HepG2 (cell line): ENCODE results near the gene E2F1. TPM values are rescaled to one million over a fixed set of nuclear protein-coding genes. Genes with fewer than 3 reads are reported as not detected.

ENCODE experiments used
- POLR2A ChIP-seq, 2 experiments: IDR thresholded peaks; 2 replicates each; pipeline ENCODE4 v1.6.1; 2011; ENCODE audit warnings: low read depth in 2 of 2, low read length in 2 of 2, mild to moderate bottlenecking in 1 of 2, moderate library complexity in 1 of 2; ENCODE audit not compliant: insufficient read depth in 1 of 2
- REL ChIP-seq: sonication (generic); formaldehyde crosslinking; conservative IDR thresholded peaks from 2 replicates; pipeline ENCODE4 v1.8.0; 2022; ENCODE audit warnings: mild to moderate bottlenecking, missing genetic modification reagents, moderate library complexity
- RFX1 ChIP-seq: fragments of 450-650 bp; IDR thresholded peaks from 2 replicates; pipeline ENCODE4 v1.6.1; 2017
- SIX1 ChIP-seq: sonication (generic); formaldehyde crosslinking; IDR thresholded peaks from 2 replicates; pipeline ENCODE4 v1.4.0; 2020; ENCODE audit warnings: missing genetic modification reagents, borderline replicate concordance
- SMYD3 ChIP-seq: sonication (generic); formaldehyde crosslinking; IDR thresholded peaks from 2 replicates; pipeline ENCODE4 v1.8.1; 2023; ENCODE audit warnings: mild to moderate bottlenecking, missing genetic modification reagents
- SP5 ChIP-seq: IDR thresholded peaks from 2 replicates; pipeline ENCODE4 v1.6.1; 2016; ENCODE audit warnings: low read depth, borderline replicate concordance
- ZBTB3 ChIP-seq: sonication (generic); formaldehyde crosslinking; IDR thresholded peaks from 2 replicates; pipeline ENCODE4 v1.4.0; 2020; ENCODE audit warnings: low read depth, mild to moderate bottlenecking, moderate library complexity, missing genetic modification reagents, borderline replicate concordance
- ZEB1 ChIP-seq: IDR thresholded peaks from 2 replicates; pipeline ENCODE4 v1.6.1; 2012; ENCODE audit warnings: mild to moderate bottlenecking, low read depth, inconsistent platforms; ENCODE audit not compliant: insufficient replicate concordance
- ZNF124 ChIP-seq: sonication (generic); formaldehyde crosslinking; IDR thresholded peaks from 2 replicates; pipeline ENCODE4 v1.4.0; 2020; ENCODE audit warnings: missing genetic modification reagents
- ZNF350 ChIP-seq: sonication (generic); formaldehyde crosslinking; IDR thresholded peaks from 2 replicates; pipeline ENCODE4 v1.4.0; 2020; ENCODE audit warnings: mild to moderate bottlenecking, low read depth, missing genetic modification reagents, borderline replicate concordance
- ZNF501 ChIP-seq: sonication (generic); formaldehyde crosslinking; IDR thresholded peaks from 2 replicates; pipeline ENCODE4 v1.5.1; 2020; ENCODE audit warnings: mild to moderate bottlenecking, moderate library complexity, missing genetic modification reagents
- ZNF556 ChIP-seq: sonication (generic); formaldehyde crosslinking; IDR thresholded peaks from 2 replicates; pipeline ENCODE4 v1.4.0; 2020; ENCODE audit warnings: mild to moderate bottlenecking, missing genetic modification reagents, borderline replicate concordance
- ZNF567 ChIP-seq: sonication (generic); formaldehyde crosslinking; IDR thresholded peaks from 2 replicates; pipeline ENCODE4 v1.8.1; 2023; ENCODE audit warnings: mild to moderate bottlenecking, missing genetic modification reagents, borderline replicate concordance
- ZNF766 ChIP-seq: sonication (generic); formaldehyde crosslinking; IDR thresholded peaks from 2 replicates; pipeline ENCODE4 v1.5.0; 2020; ENCODE audit warnings: missing genetic modification reagents, borderline replicate concordance
- ZNF768 ChIP-seq: sonication (generic); formaldehyde crosslinking; IDR thresholded peaks from 2 replicates; pipeline ENCODE4 v1.4.0; 2020; ENCODE audit warnings: missing genetic modification reagents
- ZSCAN5A ChIP-seq: sonication (generic); formaldehyde crosslinking; IDR thresholded peaks from 2 replicates; pipeline ENCODE4 v1.8.0; 2022; ENCODE audit warnings: mild to moderate bottlenecking, missing genetic modification reagents, borderline replicate concordance
- polyA plus RNA-seq, 8 experiments: library from polyadenylated mRNA; depleted of rRNA in 3 of 8; stranded (reverse) in 7 of 8; unstranded in 1 of 8; fragments of >200 nt; fragmentation: Illumina TruSeq in 4 of 8; extraction: Trizol in 4 of 8; gene quantifications; 2 replicates each; pipeline versions ENCODE4 v1.2.1 to v1.2.3, GENCODE V29; 2011 to 2016; ENCODE audit warnings: low read depth in 4 of 8, missing spikeins in 1 of 8, mixed read lengths in 1 of 8; ENCODE audit not compliant: insufficient read depth in 1 of 8
- total RNA-seq, 5 experiments: library from RNA; depleted of rRNA; stranded (reverse); fragments of >200 nt; fragmentation: Illumina TruSeq; extraction: Trizol; gene quantifications; 2 replicates each; pipeline ENCODE4 v1.2.3, GENCODE V29; 2016; ENCODE audit warnings: low read depth in 1 of 5
- TF ChIP-seq, protein P1 (sequence below): sonication (generic); formaldehyde crosslinking; IDR thresholded peaks from 2 replicates; pipeline ENCODE4 v1.5.0; 2020; ENCODE audit warnings: missing genetic modification reagents
- TF ChIP-seq, protein P2 (sequence below): sonication (generic); formaldehyde crosslinking; IDR thresholded peaks from 2 replicates; pipeline ENCODE4 v1.4.0; 2020; ENCODE audit warnings: missing genetic modification reagents, mild to moderate bottlenecking, borderline replicate concordance
- TF ChIP-seq, protein P3 (sequence below): sonication (generic); formaldehyde crosslinking; IDR thresholded peaks from 2 replicates; pipeline ENCODE4 v1.8.1; 2023; ENCODE audit warnings: mild to moderate bottlenecking, missing genetic modification reagents, borderline replicate concordance
- TF ChIP-seq, protein P4 (sequence below): sonication (generic); formaldehyde crosslinking; IDR thresholded peaks from 2 replicates; pipeline ENCODE4 v1.4.0; 2020; ENCODE audit warnings: missing genetic modification reagents; ENCODE audit errors: not compliant biosample characterization

E2F1 gene
- total and polyA plus RNA-seq, 2 of the 13 experiments (the other 11 are each of a cell fraction or from before 2014, with no cell fraction given): 25.5 to 39.4 TPM

GRCh38 chr20:33653900-33654596 lies 32.1 kb downstream of the E2F1 start (continued):
- TF ChIP-seq ZNF350: no peak
- TF ChIP-seq ZNF124 (CRISPR knock-in tag): 0 out of 2 replicates have a peak, but pooled peaks have one; percentile 4
- TF ChIP-seq ZNF766 (CRISPR knock-in tag): 0 out of 2 replicates have a peak, but pooled peaks have one; percentile 26
- TF ChIP-seq RFX1: no peak
- TF ChIP-seq SIX1: no peak
- peak; percentile 85 for TF ChIP-seq ZEB1
- no peak for TF ChIP-seq SP5 (CRISPR knock-in tag)
- peak; percentile 66; the same call in 1 of the 2 replicates for TF ChIP-seq ZSCAN5A (CRISPR knock-in tag)
- TF ChIP-seq, protein P1, sequence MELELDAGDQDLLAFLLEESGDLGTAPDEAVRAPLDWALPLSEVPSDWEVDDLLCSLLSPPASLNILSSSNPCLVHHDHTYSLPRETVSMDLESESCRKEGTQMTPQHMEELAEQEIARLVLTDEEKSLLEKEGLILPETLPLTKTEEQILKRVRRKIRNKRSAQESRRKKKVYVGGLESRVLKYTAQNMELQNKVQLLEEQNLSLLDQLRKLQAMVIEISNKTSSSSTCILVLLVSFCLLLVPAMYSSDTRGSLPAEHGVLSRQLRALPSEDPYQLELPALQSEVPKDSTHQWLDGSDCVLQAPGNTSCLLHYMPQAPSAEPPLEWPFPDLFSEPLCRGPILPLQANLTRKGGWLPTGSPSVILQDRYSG (CRISPR knock-in tag): 0 out of 2 replicates have a peak, but pooled peaks have one; percentile 16
- peak; percentile 34; the same call in 1 of the 2 replicates for TF ChIP-seq ZNF768 (CRISPR knock-in tag)
- TF ChIP-seq ZNF501: peak; percentile 11; the same call in 1 of the 2 replicates
- TF ChIP-seq, protein P2, sequence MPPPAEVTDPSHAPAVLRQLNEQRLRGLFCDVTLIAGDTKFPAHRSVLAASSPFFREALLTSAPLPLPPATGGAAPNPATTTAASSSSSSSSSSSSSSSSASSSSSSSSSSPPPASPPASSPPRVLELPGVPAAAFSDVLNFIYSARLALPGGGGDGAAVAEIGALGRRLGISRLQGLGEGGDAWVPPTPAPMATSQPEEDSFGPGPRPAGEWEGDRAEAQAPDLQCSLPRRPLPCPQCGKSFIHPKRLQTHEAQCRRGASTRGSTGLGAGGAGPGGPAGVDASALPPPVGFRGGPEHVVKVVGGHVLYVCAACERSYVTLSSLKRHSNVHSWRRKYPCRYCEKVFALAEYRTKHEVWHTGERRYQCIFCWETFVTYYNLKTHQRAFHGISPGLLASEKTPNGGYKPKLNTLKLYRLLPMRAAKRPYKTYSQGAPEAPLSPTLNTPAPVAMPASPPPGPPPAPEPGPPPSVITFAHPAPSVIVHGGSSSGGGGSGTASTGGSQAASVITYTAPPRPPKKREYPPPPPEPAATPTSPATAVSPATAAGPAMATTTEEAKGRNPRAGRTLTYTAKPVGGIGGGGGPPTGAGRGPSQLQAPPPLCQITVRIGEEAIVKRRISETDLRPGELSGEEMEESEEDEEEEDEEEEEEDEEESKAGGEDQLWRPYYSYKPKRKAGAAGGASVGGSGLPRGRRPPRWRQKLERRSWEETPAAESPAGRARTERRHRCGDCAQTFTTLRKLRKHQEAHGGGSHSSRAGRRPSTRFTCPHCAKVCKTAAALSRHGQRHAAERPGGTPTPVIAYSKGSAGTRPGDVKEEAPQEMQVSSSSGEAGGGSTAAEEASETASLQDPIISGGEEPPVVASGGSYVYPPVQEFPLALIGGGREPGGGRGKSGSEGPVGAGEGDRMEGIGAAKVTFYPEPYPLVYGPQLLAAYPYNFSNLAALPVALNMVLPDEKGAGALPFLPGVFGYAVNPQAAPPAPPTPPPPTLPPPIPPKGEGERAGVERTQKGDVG (CRISPR knock-in tag): 0 out of 2 replicates have a peak, but pooled peaks have one; percentile 18
- TF ChIP-seq, protein P3, sequence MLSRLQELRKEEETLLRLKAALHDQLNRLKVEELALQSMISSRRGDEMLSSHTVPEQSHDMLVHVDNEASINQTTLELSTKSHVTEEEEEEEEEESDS (CRISPR knock-in tag): peak; percentile 67; the same call in 1 of the 2 replicates
- 0 out of 2 replicates have a peak, but pooled peaks have one; percentile 38 for TF ChIP-seq ZNF567
- TF ChIP-seq ZNF556 (CRISPR knock-in tag): 0 out of 2 replicates have a peak, but pooled peaks have one; percentile 23
- TF ChIP-seq ZBTB3 (CRISPR knock-in tag): no peak
- 0 out of 2 replicates have a peak, but pooled peaks have one; percentile 57 for TF ChIP-seq REL (CRISPR knock-in tag)
- TF ChIP-seq POLR2A (IDR thresholded peaks at IDR 0.05; ENCODE audit: insufficient read depth in 1 of 2, low read depth in 2 of 2, low read length in 2 of 2): peak in 1 of 2 experiments; percentile 32; a peak in 1 of 4 replicates
- TF ChIP-seq, protein P4, sequence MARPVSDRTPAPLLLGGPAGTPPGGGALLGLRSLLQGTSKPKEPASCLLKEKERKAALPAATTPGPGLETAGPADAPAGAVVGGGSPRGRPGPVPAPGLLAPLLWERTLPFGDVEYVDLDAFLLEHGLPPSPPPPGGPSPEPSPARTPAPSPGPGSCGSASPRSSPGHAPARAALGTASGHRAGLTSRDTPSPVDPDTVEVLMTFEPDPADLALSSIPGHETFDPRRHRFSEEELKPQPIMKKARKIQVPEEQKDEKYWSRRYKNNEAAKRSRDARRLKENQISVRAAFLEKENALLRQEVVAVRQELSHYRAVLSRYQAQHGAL: peak; percentile 48
- TF ChIP-seq SMYD3: peak; percentile 46; the same call in 1 of the 2 replicates
